SK-N-SH treated with all-trans-retinoic acid at 6 μM for 48 hours (cell line): ENCODE data around the gene NTSR1.

ENCODE experiments used
- ARNTL ChIP-seq: fragments of 450-650 bp; formaldehyde crosslinking; IDR thresholded peaks from 2 replicates; pipeline ENCODE4 v1.5.0; 2020; ENCODE audit warnings: low read depth, mild to moderate bottlenecking, moderate library complexity, borderline replicate concordance
- RARB ChIP-seq: fragments of 250-450 bp; sonication (Bioruptor Pico); IDR thresholded peaks from 2 replicates; pipeline ENCODE4 v1.8.0; 2021; ENCODE audit warnings: mild to moderate bottlenecking, moderate library complexity
- SNAI2 ChIP-seq: fragments of 250-450 bp; sonication (Bioruptor Pico); IDR thresholded peaks from 2 replicates; pipeline ENCODE4 v1.5.0; 2020; ENCODE audit warnings: mild to moderate bottlenecking, moderate library complexity
- TF ChIP-seq, protein P1 (sequence below): fragments of 250-450 bp; sonication (Bioruptor Pico); IDR thresholded peaks from 2 replicates; pipeline ENCODE4 v1.5.1; 2020; ENCODE audit warnings: low read depth, mild to moderate bottlenecking, moderate library complexity
- TF ChIP-seq, protein P2 (sequence below): fragments of 250-450 bp; sonication (Bioruptor Pico); IDR thresholded peaks from 2 replicates; pipeline ENCODE4 v1.8.0; 2020; ENCODE audit warnings: mild to moderate bottlenecking, moderate library complexity, borderline replicate concordance
- TF ChIP-seq, protein P3 (sequence below): fragments of 250-450 bp; sonication (Bioruptor Pico); IDR thresholded peaks from 2 replicates; pipeline ENCODE4 v1.5.0; 2020; ENCODE audit warnings: mild to moderate bottlenecking, moderate library complexity

DNA sequence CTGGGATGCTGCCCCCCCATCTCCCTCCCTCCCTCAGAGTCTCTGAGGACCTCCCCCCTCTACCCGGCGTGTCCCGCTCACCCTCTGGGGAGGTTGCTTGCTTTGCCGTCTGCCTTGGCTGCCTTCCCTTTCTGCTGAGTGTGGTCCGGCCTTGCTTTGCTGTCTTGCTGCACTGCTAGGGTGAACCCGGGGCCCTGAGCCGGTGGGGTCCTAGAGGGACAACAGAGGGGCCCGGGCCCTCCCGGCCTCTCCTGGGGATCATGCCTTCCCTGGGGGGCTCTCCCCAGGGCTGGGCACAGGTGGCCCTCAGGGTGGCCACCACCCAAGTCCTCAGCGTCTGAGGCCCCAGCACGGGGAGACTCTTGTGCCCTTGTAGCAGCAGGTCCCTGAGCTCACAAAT is 47.0 kb upstream of the NTSR1 start:
- TF ChIP-seq, protein P1, sequence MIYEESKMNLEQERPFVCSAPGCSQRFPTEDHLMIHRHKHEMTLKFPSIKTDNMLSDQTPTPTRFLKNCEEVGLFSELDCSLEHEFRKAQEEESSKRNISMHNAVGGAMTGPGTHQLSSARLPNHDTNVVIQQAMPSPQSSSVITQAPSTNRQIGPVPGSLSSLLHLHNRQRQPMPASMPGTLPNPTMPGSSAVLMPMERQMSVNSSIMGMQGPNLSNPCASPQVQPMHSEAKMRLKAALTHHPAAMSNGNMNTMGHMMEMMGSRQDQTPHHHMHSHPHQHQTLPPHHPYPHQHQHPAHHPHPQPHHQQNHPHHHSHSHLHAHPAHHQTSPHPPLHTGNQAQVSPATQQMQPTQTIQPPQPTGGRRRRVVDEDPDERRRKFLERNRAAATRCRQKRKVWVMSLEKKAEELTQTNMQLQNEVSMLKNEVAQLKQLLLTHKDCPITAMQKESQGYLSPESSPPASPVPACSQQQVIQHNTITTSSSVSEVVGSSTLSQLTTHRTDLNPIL (CRISPR knock-in tag): no peak
- TF ChIP-seq SNAI2 (no peak), RARB (CRISPR knock-in tag) (no peak), ARNTL (no peak)
- TF ChIP-seq, protein P2, sequence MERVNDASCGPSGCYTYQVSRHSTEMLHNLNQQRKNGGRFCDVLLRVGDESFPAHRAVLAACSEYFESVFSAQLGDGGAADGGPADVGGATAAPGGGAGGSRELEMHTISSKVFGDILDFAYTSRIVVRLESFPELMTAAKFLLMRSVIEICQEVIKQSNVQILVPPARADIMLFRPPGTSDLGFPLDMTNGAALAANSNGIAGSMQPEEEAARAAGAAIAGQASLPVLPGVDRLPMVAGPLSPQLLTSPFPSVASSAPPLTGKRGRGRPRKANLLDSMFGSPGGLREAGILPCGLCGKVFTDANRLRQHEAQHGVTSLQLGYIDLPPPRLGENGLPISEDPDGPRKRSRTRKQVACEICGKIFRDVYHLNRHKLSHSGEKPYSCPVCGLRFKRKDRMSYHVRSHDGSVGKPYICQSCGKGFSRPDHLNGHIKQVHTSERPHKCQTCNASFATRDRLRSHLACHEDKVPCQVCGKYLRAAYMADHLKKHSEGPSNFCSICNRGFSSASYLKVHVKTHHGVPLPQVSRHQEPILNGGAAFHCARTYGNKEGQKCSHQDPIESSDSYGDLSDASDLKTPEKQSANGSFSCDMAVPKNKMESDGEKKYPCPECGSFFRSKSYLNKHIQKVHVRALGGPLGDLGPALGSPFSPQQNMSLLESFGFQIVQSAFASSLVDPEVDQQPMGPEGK (CRISPR knock-in tag): no peak
- TF ChIP-seq, protein P3, sequence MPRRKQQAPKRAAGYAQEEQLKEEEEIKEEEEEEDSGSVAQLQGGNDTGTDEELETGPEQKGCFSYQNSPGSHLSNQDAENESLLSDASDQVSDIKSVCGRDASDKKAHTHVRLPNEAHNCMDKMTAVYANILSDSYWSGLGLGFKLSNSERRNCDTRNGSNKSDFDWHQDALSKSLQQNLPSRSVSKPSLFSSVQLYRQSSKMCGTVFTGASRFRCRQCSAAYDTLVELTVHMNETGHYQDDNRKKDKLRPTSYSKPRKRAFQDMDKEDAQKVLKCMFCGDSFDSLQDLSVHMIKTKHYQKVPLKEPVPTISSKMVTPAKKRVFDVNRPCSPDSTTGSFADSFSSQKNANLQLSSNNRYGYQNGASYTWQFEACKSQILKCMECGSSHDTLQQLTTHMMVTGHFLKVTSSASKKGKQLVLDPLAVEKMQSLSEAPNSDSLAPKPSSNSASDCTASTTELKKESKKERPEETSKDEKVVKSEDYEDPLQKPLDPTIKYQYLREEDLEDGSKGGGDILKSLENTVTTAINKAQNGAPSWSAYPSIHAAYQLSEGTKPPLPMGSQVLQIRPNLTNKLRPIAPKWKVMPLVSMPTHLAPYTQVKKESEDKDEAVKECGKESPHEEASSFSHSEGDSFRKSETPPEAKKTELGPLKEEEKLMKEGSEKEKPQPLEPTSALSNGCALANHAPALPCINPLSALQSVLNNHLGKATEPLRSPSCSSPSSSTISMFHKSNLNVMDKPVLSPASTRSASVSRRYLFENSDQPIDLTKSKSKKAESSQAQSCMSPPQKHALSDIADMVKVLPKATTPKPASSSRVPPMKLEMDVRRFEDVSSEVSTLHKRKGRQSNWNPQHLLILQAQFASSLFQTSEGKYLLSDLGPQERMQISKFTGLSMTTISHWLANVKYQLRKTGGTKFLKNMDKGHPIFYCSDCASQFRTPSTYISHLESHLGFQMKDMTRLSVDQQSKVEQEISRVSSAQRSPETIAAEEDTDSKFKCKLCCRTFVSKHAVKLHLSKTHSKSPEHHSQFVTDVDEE: no peak
